Esophagus muscularis mucosa (tissue), 4 donors: ENCODE data around the gene VHLL. TPM values are rescaled to one million over a fixed set of nuclear protein-coding genes. Genes with fewer than 3 reads are reported as not detected.
"Not testable (repeated sequence)": the region's sequence is repeated elsewhere in the genome, so short reads cannot be mapped to it uniquely, and the experiment has no call there.

Experiments used
- DNase-seq: peaks from one replicate; pipeline ENCODE4 v3.0.0-alpha.2; 2017; ENCODE audit errors: extremely low spot score
- H3K27ac ChIP-seq, 4 donors: fragments of 200-600 bp; sonication (generic); replicated peaks in 1 of 4; 1 replicate in 3 of 4; 2 replicates in 1 of 4; pipeline ENCODE4 v1.5.1; 2016 to 2019; ENCODE audit warnings: mild to moderate bottlenecking in 1 of 4
- H3K27me3 ChIP-seq, 4 donors: fragments of 200-600 bp; sonication (generic); one replicate each; pipeline versions ENCODE4 v1.5.1 to v1.6.0; 2016 to 2019
- H3K36me3 ChIP-seq, 4 donors: fragments of 200-600 bp; sonication (generic); one replicate each; pipeline ENCODE4 v1.5.1; 2016 to 2019
- H3K4me1 ChIP-seq, 4 donors: fragments of 200-600 bp; sonication (generic); one replicate each; pipeline ENCODE4 v1.5.1; 2016 to 2019
- H3K4me3 ChIP-seq, 4 donors: fragments of 200-600 bp; sonication (generic); 1 replicate in 2 of 4; 2 replicates in 2 of 4; pipeline ENCODE4 v1.5.1; 2016 to 2019; ENCODE audit warnings: mild to moderate bottlenecking in 4 of 4, moderate library complexity in 1 of 4
- H3K9me3 ChIP-seq, 4 donors: fragments of 200-600 bp; sonication (generic); 1 replicate in 3 of 4; 2 replicates in 1 of 4; pipeline ENCODE4 v1.5.1; 2016 to 2019
- EP300 ChIP-seq: sonication (generic); formaldehyde crosslinking; IDR thresholded peaks from one replicate; pipeline ENCODE4 v1.6.1; 2017; ENCODE audit warnings: antibody characterized with exemption
- POLR2A ChIP-seq: fragments of 450-650 bp; IDR thresholded peaks from one replicate; pipeline ENCODE4 v1.6.1; 2017; ENCODE audit warnings: antibody characterized with exemption, moderate library complexity, mild to moderate bottlenecking, low read depth
- POLR2AphosphoS5 ChIP-seq, 2 donors: sonication (generic); formaldehyde crosslinking; IDR thresholded peaks; one replicate each; pipeline ENCODE4 v1.6.1; 2017; ENCODE audit warnings: antibody characterized with exemption in 2 of 2
- WGBS: methylation state at CpG from one replicate; pipeline ENCODE4 v1.1.5; 2018; 5-methylcytosine and 5-hydroxymethylcytosine counted together
- intact Hi-C: fragments of 100-400 bp; cut with DNase I; formaldehyde crosslinking; loops from one replicate; pipeline ENCODE4 v1.15.1; 2023
- total RNA-seq, 4 donors: library from RNA; depleted of rRNA; stranded (reverse); fragments of >200 nt; gene quantifications; one replicate each; pipeline versions ENCODE4 v1.1.0 to v1.2.1, GENCODE V29; 2016
- TF ChIP-seq, protein P1 (sequence below), 3 experiments: fragments of 200-600 bp in 2 of 3; fragments of 450-650 bp in 1 of 3; sonication (generic) in 2 of 3; IDR thresholded peaks; one replicate each; pipeline ENCODE4 v1.5.1; 2017 to 2019; ENCODE audit warnings: antibody characterized with exemption in 3 of 3, mild to moderate bottlenecking in 2 of 3, moderate library complexity in 1 of 3

VHLL gene
- total RNA-seq: not detected

- Histone ChIP-seq H3K36me3 (peaks cover 0 to 6% (median 2%) of the 10 kb centered on the region in 4 donors), H3K4me3 (no peak within 1 kb of the TSS), H3K27me3 (no peaks in the 10 kb centered on the region), H3K4me1 (peaks cover 12 to 20% (median 19%) of the 10 kb centered on the region in 4 donors), H3K9me3 (no peaks in the 10 kb centered on the region), H3K27ac (no peak within 1 kb of the TSS)
- TF ChIP-seq POLR2A (no peak), POLR2AphosphoS5 (IDR thresholded peaks at IDR 0.05) (no peak), EP300 (no peak)
- TF ChIP-seq, protein P1, sequence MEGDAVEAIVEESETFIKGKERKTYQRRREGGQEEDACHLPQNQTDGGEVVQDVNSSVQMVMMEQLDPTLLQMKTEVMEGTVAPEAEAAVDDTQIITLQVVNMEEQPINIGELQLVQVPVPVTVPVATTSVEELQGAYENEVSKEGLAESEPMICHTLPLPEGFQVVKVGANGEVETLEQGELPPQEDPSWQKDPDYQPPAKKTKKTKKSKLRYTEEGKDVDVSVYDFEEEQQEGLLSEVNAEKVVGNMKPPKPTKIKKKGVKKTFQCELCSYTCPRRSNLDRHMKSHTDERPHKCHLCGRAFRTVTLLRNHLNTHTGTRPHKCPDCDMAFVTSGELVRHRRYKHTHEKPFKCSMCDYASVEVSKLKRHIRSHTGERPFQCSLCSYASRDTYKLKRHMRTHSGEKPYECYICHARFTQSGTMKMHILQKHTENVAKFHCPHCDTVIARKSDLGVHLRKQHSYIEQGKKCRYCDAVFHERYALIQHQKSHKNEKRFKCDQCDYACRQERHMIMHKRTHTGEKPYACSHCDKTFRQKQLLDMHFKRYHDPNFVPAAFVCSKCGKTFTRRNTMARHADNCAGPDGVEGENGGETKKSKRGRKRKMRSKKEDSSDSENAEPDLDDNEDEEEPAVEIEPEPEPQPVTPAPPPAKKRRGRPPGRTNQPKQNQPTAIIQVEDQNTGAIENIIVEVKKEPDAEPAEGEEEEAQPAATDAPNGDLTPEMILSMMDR (IDR thresholded peaks at IDR 0.05): no peak
- WGBS: 92% methylated on average over 12 of the region's 19 CpGs
- no peak for DNase-seq
- intact Hi-C loops: no loop called here
Observed at GRCh38 chr1:156298852-156299357, at the start of gene VHLL. TSS of gene VHLL (minus strand) at chr1:156299307. CDS start at chr1:156299189, 118 bp downstream.

DNA sequence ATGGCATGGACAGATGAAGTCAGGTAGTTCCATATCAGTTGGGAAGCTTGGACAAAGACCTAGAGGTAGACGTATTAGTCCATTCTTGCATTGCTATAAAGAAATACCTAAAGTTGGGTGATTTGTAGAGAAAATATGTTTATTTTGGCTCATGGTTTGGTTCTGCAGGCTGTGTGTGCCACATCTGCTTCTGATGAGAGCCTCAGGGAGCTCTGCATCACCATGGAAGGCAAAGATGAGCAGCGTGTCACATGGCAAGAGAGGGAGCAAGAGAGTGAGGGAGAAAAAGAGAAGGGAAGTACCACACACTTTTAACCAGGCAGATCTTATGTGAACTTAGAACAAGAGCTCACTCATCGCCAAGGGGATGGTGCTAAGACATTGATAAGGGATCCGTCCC lies 48.2 kb upstream of the VHLL start:
- TF ChIP-seq POLR2A: no peak
- TF ChIP-seq, protein P1 (IDR thresholded peaks at IDR 0.05): no peak
- no peak for TF ChIP-seq EP300
- no peak for TF ChIP-seq POLR2AphosphoS5 (IDR thresholded peaks at IDR 0.05)
- DNase-seq: no peak
- Histone ChIP-seq H3K36me3 (no peaks in the 10 kb centered on the region), H3K4me3 (no peak overlapping the region), H3K4me1 (no peaks in the 10 kb centered on the region), H3K27ac (no peak overlapping the region), H3K27me3 (peaks cover 0 to 8% (median 0%) of the 10 kb centered on the region in 4 donors), H3K9me3 (no peaks in the 10 kb centered on the region)
- intact Hi-C loops: no loop called here
- WGBS: 79% methylated on average over 4 of the region's 4 CpGs

DNA sequence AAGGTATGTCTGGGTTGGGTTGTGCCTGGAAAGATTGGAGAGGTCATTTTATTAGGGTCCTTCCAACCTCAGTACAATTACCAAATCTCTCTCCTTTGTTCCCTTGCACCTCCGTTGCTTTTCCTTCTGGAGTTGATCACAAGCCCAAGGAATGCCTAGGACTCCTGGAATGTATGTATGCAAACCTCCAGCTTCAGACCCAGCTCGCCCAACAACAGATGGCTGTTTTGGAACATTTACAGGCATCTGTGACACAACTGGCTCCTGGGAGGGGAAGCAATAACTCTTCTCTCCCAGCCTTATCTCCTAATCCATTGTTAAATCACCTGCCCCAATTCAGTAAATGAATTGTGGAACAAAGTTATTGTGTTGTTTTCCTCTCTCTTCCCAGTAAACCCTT lies 47.5 kb upstream of the VHLL start:
- no peaks in the 10 kb centered on the region for H3K9me3 ChIP-seq
- intact Hi-C loops: no loop called here
- peaks cover 0 to 8% (median 0%) of the 10 kb centered on the region in 4 donors for H3K27me3 ChIP-seq
- H3K4me3 ChIP-seq: no peak overlapping the region
- TF ChIP-seq POLR2AphosphoS5 (IDR thresholded peaks at IDR 0.05) (no peak), EP300 (no peak), POLR2A (no peak)
- TF ChIP-seq, protein P1 (IDR thresholded peaks at IDR 0.05): no peak
- DNase-seq: no peak
- no peak overlapping the region for H3K27ac ChIP-seq
- no peaks in the 10 kb centered on the region for H3K4me1 ChIP-seq
- 45% methylated on average over 2 of the region's 2 CpGs for WGBS
- no peaks in the 10 kb centered on the region for H3K36me3 ChIP-seq

GRCh38 chr1:156346035-156346434 lies 46.9 kb upstream of the VHLL start:
- H3K27ac ChIP-seq, H3K27me3 ChIP-seq, H3K9me3 ChIP-seq, DNase-seq, H3K36me3 ChIP-seq, H3K4me3 ChIP-seq, intact Hi-C loops, H3K4me1 ChIP-seq: not testable (repeated sequence)
- WGBS: 78% methylated on average over 2 of the region's 2 CpGs

GRCh38 chr1:156344409-156344808 lies 45.3 kb upstream of the VHLL start:
- Histone ChIP-seq H3K4me1 (no peaks in the 10 kb centered on the region), H3K27me3 (peaks cover 0 to 8% (median 0%) of the 10 kb centered on the region in 4 donors), H3K27ac (no peak overlapping the region), H3K4me3 (no peak overlapping the region), H3K9me3 (no peaks in the 10 kb centered on the region), H3K36me3 (no peaks in the 10 kb centered on the region)
- intact Hi-C loops: no loop called here
- 72% methylated on average over 3 of the region's 3 CpGs for WGBS
- TF ChIP-seq POLR2AphosphoS5 (IDR thresholded peaks at IDR 0.05): no peak
- no peak for DNase-seq
